DND-41 (cell line): ENCODE data around the gene CEP104.

Source experiments
- ATAC-seq: fragments of 200-7000 bp; cut with Tn5 transposase; 3 replicates; pipeline ENCODE4 v1.9.1; 2021; ENCODE audit warnings: low read depth; ENCODE audit not compliant: insufficient read depth
- DNase-seq: peaks from one replicate; pipeline ENCODE4 v3.0.0-alpha.2; 2020
- H2AFZ ChIP-seq: 2 replicates; pipeline ENCODE4 v1.6.0; 2012; ENCODE audit warnings: low read depth, low read length
- H3K27ac ChIP-seq: 2 replicates; pipeline ENCODE4 v1.5.1; 2012; ENCODE audit warnings: low read length, inconsistent platforms
- H3K27me3 ChIP-seq: fragments of 200-600 bp; sonication (generic); 2 replicates; pipeline ENCODE4 v1.6.0; 2012; ENCODE audit warnings: low read length, mild to moderate bottlenecking, inconsistent platforms; ENCODE audit not compliant: insufficient read depth, poor library complexity
- H3K36me3 ChIP-seq: 2 replicates; pipeline ENCODE4 v1.5.1; 2012; ENCODE audit warnings: low read length, inconsistent platforms; ENCODE audit not compliant: insufficient read depth
- H3K4me1 ChIP-seq: 2 replicates; pipeline ENCODE4 v1.5.1; 2012; ENCODE audit warnings: mild to moderate bottlenecking, low read length; ENCODE audit not compliant: insufficient read depth
- H3K4me2 ChIP-seq: 2 replicates; pipeline ENCODE4 v1.6.0; 2012; ENCODE audit warnings: mild to moderate bottlenecking, moderate library complexity, low read length, inconsistent platforms; ENCODE audit not compliant: insufficient read depth
- H3K4me3 ChIP-seq, 2 experiments: fragments of 200-600 bp in 1 of 2; shearing (Covaris generic) in 1 of 2; 2 replicates each; pipeline ENCODE4 v1.5.1; 2012 to 2016; ENCODE audit warnings: inconsistent platforms in 2 of 2, low read length in 2 of 2, mild to moderate bottlenecking in 2 of 2, low read depth in 1 of 2, moderate library complexity in 1 of 2
- H3K79me2 ChIP-seq: 2 replicates; pipeline ENCODE4 v1.6.0; 2012; ENCODE audit warnings: low read length, inconsistent platforms; ENCODE audit not compliant: insufficient read depth
- H3K9ac ChIP-seq: 2 replicates; pipeline ENCODE4 v1.6.0; 2012; ENCODE audit warnings: low read depth, mild to moderate bottlenecking, inconsistent platforms, low read length, moderate library complexity
- H3K9me3 ChIP-seq: 2 replicates; pipeline ENCODE4 v1.5.1; 2012; ENCODE audit warnings: low read length, moderate library complexity, mild to moderate bottlenecking, inconsistent platforms; ENCODE audit not compliant: insufficient read depth, severe bottlenecking
- H4K20me1 ChIP-seq: 2 replicates; pipeline ENCODE4 v1.6.0; 2012; ENCODE audit warnings: low read length; ENCODE audit not compliant: insufficient read depth
- EZH2 ChIP-seq: IDR thresholded peaks from 3 replicates; pipeline ENCODE4 v1.6.1; 2012; ENCODE audit warnings: borderline replicate concordance, low read depth, mild to moderate bottlenecking, moderate library complexity, low read length, inconsistent platforms; ENCODE audit not compliant: severe bottlenecking
- TF ChIP-seq, protein P1 (sequence below): IDR thresholded peaks from 2 replicates; pipeline ENCODE4 v1.5.1; 2012; ENCODE audit warnings: borderline replicate concordance, low read length, moderate library complexity, mild to moderate bottlenecking; ENCODE audit not compliant: poor library complexity, severe bottlenecking; ENCODE audit errors: extremely low read depth

The CEP104 gene

GRCh38 chr1:3900969-3901529 is 44.0 kb upstream of the CEP104 start:
- H3K4me2 ChIP-seq: peak overlapping the region; percentile 100
- no peaks in the 10 kb centered on the region for H3K27me3 ChIP-seq
- peaks cover 68% of the 10 kb centered on the region for H3K4me1 ChIP-seq
- DNase-seq (no peak), ATAC-seq (no peak)
- H3K27ac ChIP-seq: peak overlapping the region; percentile 98
- TF ChIP-seq EZH2: no peak
- TF ChIP-seq, protein P1, sequence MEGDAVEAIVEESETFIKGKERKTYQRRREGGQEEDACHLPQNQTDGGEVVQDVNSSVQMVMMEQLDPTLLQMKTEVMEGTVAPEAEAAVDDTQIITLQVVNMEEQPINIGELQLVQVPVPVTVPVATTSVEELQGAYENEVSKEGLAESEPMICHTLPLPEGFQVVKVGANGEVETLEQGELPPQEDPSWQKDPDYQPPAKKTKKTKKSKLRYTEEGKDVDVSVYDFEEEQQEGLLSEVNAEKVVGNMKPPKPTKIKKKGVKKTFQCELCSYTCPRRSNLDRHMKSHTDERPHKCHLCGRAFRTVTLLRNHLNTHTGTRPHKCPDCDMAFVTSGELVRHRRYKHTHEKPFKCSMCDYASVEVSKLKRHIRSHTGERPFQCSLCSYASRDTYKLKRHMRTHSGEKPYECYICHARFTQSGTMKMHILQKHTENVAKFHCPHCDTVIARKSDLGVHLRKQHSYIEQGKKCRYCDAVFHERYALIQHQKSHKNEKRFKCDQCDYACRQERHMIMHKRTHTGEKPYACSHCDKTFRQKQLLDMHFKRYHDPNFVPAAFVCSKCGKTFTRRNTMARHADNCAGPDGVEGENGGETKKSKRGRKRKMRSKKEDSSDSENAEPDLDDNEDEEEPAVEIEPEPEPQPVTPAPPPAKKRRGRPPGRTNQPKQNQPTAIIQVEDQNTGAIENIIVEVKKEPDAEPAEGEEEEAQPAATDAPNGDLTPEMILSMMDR: no peak
- H4K20me1 ChIP-seq: peaks cover 14% of the 10 kb centered on the region
- peaks cover 40% of the 10 kb centered on the region for H3K79me2 ChIP-seq
- H3K36me3 ChIP-seq: peaks cover 13% of the 10 kb centered on the region
- H3K9me3 ChIP-seq: peaks cover 5% of the 10 kb centered on the region
- H2AFZ ChIP-seq: peak overlapping the region; percentile 94
- H3K9ac ChIP-seq: peak overlapping the region; percentile 94
- peak overlapping the region; percentile 15 to 96; a peak in 3 of 4 replicates for H3K4me3 ChIP-seq

DNA sequence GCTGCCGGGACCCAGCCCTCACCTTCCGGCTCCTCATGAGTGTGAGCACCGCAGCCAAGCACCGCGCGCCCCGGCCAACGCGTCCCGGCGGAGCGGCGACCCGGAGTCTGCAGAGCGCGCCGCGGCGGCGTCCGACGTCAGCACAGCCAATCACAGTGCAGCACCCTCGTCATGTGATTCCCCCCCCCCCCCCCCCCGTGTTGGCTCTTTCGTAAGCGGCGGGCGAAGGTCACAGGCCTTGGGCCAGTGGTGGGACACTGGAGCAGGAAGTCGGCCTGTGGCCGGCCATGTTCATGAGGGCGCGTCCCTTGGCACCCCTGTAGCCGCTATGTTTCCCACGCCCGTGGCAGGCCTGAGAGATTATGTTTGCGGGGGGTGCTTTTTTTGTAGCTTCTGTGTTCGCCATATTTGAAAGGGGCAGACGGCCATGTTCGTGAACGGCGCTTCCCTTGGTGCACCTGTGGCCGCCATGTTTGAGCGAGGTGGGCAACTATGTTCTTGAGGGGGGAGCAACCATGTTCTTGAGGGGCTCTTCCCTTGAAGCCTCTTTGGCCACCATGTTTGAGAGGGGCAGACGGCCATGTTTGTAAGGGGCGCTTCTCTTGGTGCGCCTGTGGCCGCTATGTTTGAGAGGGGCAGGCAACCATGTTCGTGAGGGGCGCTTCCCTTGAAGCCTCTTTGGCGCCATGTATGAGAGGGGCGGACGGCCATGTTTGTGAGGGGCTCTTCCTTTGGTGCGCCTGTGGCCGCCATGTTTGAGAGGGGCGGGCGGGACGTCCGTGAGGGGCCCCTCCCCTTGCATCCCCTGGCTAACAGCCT is 43.3 kb upstream of the CEP104 start, which contains the start of gene C1orf174:
Gene C1orf174 (minus strand): TSS at position 123 of the 819 bp plus-strand sequence. CDS start 86 bp downstream, at position 37.
- TF ChIP-seq EZH2: no peak
- TF ChIP-seq, protein P1: peak; percentile 17
- Histone ChIP-seq H4K20me1 (peaks cover 21% of the 10 kb centered on the region), H3K36me3 (peaks cover 20% of the 10 kb centered on the region), H3K9me3 (peaks cover 5% of the 10 kb centered on the region), H3K9ac (peak within 1 kb of the TSS; percentile 94), H3K4me1 (peaks cover 68% of the 10 kb centered on the region), H3K4me3 (peak within 1 kb of the TSS; percentile 88 to 96), H3K27ac (peak within 1 kb of the TSS; percentile 98), H3K27me3 (no peaks in the 10 kb centered on the region), H3K4me2 (peak within 1 kb of the TSS; percentile 100), H3K79me2 (peaks cover 47% of the 10 kb centered on the region), H2AFZ (peak within 1 kb of the TSS; percentile 94)
- ATAC-seq (peak; percentile 88), DNase-seq (peak; percentile 97)

DNA sequence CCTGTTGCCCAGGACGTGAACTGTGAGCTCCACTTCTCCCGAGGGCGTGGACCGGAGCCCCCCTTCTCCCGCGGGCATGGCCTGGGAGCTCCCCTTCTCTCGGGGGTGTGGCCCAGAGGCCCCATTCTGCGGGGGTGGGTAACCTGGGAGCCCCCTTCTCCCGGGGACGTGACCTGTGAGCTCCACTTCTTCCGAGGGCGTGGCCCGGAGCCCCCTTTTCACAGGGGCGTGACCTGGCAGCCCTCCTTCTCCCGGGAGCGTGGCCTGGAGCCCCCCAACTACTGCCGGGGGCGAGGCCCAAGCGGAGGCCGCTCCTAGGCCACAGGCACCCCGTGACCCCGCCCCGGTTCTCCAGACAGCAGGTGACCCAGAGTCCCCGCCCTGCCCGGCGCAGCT is 42.7 kb upstream of the CEP104 start:
- peaks cover 66% of the 10 kb centered on the region for H3K4me1 ChIP-seq

More for the DNA sequence above, 42.7 kb upstream of the CEP104 start:
- H3K9me3 ChIP-seq: peaks cover 5% of the 10 kb centered on the region
- H3K9ac ChIP-seq: peak overlapping the region; percentile 94
- peak overlapping the region; percentile 88 to 96; a peak in 3 of 4 replicates for H3K4me3 ChIP-seq
- H3K4me2 ChIP-seq: peak overlapping the region; percentile 100
- DNase-seq: peak; percentile 51
- peak overlapping the region; percentile 94 for H2AFZ ChIP-seq
- no peaks in the 10 kb centered on the region for H3K27me3 ChIP-seq
- peaks cover 26% of the 10 kb centered on the region for H3K36me3 ChIP-seq
- no peak for ATAC-seq
- peaks cover 53% of the 10 kb centered on the region for H3K79me2 ChIP-seq
- peak overlapping the region; percentile 98 for H3K27ac ChIP-seq
- TF ChIP-seq, protein P1: peak; percentile 47
- no peak for TF ChIP-seq EZH2
- H4K20me1 ChIP-seq: peaks cover 27% of the 10 kb centered on the region
